GM19463 (cell line): Measurements from ENCODE around the gene ZNF556.
A peak's percentile ranks its signal among the peaks of the same experiment; 100 is the strongest.

ENCODE experiments used
- ATAC-seq: cut with Tn5 transposase; IDR thresholded peaks from one replicate; pipeline ENCODE4 v1.9.1; 2021; ENCODE audit warnings: mild to moderate bottlenecking, moderate library complexity; ENCODE audit not compliant: unreplicated experiment

The ZNF556 gene

DNA sequence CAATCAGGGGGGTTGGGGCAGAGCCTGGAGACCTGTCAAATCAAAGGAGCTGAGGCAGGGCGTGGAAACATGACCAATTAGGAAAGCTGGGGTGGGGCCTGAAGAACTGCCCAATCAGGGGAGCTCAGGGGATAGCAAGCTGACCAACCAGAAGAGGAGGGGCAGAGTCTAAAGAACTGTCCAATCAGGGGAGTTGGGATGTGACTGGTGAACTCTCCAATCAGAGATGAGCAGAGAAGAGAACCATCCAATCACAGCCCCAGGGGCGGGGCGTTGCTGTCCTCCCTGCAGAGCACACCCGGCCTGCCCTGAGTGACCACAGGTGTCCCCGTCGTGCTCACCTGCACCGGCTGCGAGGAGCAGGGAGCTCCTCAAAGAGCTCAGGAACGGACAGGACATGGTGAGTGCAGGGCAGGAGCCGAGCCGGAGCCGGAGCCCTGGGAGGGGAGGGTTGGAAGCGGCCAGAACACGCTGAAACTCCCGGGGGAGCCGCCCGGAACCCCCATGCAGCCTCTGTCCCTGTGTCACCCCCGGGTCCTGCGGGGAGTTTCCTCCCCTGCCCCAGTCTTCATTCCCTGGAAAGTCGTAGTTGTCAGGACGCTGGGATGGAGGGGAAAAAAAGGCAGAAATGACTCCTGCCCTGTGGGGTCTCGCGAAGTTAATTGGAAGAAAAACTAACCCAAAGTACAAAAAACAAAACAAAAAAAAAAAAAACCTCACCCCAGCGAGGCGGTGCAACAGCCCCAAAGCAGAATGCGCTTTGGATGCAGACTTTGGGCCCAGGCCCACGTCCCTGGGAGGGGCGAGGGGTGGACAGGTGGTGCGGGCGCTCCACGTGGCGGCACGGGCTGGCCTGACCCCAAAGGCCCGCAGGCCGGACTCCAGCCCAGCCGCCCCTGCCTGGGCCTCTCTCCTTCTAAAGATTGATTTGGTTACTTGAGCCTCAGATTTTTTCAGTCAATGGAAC, at the start of gene ZNF556:
TSS of gene ZNF556 (plus strand) at position 311 of the 967 bp plus-strand sequence. CDS start at position 398, 87 bp downstream.
- ATAC-seq = no peak

DNA sequence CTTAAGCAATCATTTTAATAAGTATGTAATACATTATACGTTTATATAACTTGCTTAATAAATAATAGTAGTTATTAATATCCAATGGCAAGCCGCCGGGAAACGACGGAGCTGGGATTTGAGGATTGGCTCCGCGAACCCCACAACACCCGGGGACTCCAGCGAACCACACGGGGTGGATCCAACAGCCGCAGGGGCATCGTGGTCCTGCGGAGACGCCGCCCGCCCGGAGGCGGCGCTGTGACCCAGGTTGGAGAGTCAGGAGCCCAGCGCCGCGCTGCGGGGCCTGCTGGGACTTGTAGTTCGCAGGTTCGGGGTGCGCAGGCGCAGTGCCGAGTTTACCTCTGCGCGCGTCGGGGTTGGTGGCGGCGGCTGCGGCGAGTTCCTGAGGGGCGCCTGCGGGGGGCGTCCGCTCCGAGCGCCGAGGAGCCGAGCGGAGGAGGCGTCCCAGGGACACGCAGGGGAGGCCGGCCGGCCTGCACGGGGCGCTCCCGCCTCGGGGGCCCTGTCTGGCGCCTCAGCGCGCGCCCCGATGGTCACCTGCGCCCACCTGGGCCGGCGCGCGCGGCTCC, 47.5 kb upstream of the ZNF556 start, which contains the start of gene ZNF554:
TSS of gene ZNF554 (plus strand) at position 329 of the 572 bp plus-strand sequence. CDS start at position 533, 204 bp downstream.
- ATAC-seq = peak; percentile 86

DNA sequence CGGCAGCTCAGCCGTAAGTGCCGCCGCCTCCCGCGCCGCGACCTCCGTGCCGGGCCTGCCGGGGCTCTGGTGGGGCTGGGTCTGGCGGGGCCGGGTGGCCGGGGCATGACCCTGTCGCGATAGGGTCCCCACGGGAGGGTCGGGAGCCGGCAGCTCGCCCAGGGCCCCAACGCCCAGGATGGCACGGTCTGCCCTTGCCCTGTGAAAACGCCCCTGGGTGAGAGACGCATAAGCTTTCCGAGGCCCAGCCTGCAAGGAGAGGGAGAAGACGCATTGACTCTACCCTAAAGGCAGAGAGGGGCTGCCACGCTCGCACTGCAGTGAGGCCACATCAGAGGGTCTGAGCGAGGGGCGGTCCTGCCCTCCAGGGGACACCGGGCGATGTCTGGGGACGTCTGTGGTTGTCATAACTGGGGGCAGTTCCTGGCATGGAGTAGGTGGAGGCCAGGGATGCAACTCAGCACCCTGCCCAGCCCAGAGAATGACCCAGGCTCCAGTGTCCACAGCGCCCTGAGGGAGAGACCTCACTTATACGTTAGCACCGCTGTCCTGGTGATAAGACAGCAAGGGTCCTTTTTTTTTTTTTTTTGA, 46.9 kb upstream of the ZNF556 start:
- ATAC-seq = no peak

DNA sequence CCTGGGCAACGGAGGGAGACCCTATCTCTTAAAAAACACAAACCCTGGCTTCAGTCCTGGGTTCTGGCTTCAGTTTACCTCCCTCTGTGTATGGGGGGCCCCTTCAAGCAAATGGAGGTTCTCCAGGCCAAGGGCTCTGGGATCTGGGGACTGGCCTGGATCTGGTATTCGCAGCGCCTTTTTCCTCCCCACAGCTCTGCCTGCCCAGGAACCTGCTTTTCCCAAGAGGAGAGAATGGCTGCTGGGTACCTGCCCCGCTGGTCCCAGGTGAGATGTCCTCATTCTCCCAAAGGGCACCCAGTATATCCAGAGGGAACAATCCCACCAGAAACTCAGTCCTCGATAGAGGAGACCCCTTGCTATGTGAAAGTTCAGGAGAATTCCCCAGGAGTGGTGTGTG, 44.3 kb upstream of the ZNF556 start:
- ATAC-seq = no peak

DNA sequence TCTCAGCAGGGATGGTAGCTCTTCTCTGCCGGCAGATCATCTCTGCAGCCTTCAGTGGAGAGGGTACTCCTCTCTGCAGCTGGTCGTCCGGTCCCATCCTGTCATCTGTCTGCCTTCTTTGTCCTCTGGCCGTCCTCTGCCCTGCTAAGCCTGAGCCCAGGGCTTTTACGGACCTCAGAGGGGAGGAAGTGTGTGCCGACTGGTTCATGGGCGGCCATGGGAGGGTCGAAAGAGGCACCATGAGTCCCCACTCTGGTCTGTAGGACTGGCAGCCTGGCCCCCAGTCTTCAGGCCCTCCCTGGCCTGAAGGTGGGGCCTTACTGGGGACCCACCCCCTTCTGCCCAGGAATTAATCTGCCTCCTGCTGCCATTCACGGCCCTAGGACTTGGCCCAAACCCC, 43.5 kb upstream of the ZNF556 start:
- ATAC-seq = no peak

- ATAC-seq = no peak
These were observed 43.0 kb upstream of the ZNF556 start for GRCh38 chr19:2824129-2824528.

DNA sequence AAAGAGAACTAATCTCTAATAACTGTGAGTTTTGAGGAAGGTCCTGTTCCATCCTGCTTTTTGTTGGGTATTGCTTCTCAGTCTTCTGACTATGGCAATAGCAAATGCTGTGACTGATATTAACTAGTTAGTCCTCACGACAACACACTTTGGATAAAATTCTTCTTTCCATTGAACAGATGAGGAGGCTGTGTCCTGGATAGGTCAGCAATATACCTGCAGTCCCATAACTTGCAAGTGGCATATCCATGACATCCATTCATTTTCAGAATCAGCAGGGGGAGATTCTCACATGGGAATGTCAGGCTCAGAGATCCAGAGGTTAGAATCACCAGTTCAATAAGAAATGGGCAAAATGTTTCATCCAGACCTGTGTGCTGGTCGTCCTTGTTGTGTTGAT, 40.1 kb upstream of the ZNF556 start:
- ATAC-seq = no peak

DNA sequence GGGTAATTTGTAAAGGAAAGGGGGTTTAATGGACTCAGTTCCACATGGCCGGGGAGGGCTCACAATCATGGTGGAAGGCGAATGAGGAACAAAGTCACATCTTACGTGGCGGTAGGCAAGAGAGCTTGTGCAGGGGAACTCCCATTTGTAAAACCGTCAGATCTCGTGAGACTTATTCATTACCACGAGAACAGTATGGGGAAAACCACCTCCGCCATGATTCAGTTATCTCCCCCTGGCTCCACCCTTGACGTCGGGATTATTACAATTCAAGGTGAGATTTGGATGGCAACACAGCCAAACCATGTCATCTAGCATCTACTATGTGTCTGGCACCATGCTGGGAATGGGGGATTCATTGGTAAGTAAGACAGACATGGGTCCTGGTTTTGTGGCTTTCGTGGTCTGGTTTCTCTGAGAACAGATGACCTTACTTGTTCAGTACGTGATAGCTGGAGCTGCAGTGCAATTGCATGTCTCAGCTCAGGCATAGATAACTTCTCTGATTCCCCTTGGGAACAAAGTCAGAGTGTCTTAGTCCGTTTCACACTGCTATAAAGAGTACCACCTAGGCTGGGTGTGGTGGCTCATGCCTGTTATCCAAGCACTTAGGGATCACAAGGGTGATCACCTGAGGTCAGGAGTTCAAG, 39.2 kb upstream of the ZNF556 start:
- ATAC-seq = no peak

DNA sequence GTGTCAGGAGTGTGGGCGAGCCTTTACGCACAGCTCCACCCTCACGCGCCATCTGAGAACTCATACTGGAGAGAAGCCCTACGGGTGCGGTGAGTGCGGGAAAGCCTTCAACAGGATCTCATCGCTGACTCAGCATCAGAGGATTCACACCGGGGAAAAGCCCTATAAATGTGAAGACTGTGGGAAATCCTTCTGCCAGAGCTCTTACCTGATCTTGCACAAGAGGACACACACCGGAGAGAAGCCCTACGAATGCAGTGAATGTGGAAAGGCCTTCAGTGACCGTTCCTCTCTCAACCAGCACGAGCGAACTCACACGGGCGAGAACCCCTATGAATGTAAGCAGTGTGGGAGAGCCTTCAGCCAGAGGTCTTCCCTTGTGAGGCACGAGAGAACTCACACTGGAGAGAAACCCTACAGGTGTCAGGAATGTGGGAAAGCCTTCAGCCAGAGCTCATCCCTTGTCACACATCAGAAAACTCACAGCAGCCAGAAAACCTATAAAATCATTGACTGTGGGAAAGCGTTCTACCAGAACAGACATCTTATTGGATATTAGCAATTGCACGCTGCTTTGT, 32.8 kb upstream of the ZNF556 start:
- ATAC-seq = no peak

- ATAC-seq = no peak
These were observed 29.7 kb upstream of the ZNF556 start for GRCh38 chr19:2837430-2837829.

GRCh38 chr19:2840794-2841791, 26.0 kb upstream of the ZNF556 start, which contains the start of gene ZNF555:
Gene ZNF555, plus strand, starts transcription at chr19:2841475. Its CDS starts 98 bp downstream, at chr19:2841573.
- ATAC-seq = peak; percentile 93

DNA sequence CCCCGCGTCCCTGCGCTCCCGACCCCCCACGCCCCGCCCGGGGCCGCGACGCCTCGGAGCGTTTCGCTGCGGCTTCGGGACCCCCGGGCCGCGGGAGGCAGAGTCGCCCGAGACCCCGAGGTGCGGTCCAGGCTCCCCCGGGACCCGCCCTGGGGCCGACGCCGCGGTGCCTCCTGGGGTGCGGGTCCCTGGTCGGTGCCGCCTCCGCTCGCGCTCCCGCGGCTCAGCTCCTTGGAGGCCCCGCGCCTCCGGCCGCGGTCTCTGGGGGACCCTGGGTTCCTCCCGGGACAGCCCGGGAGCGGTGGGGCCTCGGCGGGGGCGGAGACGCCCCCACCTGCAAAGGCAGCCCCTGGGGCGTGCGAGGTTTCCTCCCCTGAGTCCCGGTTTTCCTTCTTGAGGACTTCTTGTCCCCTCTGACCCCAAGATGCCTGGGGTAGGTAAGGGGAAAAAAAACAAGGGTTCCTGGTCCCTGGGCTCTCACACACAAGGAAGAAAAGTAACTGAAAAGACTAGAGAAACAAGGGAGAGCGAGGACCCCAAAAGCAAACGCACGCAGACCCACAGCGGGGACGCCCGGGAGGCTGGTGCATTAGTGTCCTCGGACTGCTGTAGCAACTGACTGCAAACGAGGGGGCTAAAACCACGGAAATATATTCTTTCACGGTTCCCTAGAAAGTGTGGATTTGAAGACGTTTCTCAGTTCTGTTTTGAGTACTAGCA, 25.1 kb upstream of the ZNF556 start:
- no peak for ATAC-seq

DNA sequence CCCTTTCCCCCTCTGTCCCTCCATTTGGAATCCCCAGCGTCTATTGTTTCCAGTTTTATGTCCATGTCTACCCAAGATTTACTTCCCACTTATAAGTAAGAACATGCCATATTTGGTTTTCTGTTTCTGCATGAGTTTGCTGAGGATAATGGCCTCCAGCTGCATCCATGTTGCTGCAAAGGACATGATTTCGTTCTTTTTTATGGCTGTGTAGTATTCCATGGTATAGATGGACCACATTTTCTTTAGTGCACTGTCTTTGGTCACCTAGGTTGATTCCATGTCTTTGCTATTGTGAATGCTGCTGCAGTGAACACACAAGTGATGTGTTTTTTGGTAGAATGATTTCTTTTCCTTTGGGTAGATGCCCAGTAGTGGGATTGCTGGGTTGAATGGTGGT, 22.0 kb upstream of the ZNF556 start:
- ATAC-seq = no peak

DNA sequence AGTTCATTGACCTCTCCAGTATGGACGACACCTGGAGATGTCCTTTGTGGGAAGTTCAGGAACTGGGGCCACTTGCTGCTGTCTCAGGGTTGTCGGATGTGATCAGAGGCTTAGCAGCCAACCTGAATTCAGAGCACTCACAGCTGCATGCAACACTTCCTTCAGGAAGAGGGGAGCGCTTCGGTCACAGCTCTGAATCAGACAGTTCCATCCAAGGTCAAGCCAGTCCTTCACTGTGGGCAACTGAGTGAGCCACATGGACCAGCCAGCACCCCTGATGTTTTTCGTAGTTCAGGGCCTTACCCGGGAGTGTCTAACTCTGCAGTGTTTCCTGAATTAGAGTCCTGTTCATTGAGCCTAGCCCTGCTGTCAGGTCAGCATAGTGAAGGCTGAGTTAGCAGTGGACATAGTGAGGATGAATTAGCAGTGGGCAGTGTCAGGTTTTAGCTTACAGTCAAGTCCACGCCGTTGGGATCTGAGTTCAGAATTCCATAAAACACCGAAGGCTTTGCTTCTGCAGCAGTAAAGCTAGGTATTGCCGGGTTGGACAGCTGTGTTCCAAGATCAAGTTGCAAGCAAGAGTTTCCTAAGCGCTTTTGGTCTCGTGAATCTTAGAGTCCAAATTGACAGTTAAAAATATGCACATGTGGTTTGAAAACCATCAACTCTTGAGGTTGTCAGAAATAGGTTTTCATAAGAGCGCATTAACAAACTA, 20.8 kb upstream of the ZNF556 start:
- ATAC-seq = no peak

- ATAC-seq = no peak
These were observed 19.6 kb upstream of the ZNF556 start for GRCh38 chr19:2847507-2847906.

DNA sequence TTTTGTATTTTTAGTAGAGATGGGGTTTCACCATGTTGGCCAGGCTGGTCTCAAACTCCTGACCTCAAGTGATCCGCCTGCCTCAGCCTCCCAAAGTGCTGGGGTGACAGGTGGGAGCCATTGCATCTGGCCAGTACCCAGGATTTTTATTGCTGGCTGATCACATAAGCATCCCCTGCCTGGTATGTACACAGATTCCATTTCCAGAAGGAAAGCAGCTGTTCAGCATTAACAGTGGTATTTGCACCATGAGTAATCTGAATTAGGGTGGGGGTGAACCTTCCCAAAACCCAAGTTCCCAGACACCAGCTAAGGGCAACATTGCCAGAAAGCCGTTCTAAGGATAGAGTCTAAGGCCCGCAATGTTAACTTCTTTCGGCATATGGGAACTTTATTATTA, 18.5 kb upstream of the ZNF556 start:
- no peak for ATAC-seq

DNA sequence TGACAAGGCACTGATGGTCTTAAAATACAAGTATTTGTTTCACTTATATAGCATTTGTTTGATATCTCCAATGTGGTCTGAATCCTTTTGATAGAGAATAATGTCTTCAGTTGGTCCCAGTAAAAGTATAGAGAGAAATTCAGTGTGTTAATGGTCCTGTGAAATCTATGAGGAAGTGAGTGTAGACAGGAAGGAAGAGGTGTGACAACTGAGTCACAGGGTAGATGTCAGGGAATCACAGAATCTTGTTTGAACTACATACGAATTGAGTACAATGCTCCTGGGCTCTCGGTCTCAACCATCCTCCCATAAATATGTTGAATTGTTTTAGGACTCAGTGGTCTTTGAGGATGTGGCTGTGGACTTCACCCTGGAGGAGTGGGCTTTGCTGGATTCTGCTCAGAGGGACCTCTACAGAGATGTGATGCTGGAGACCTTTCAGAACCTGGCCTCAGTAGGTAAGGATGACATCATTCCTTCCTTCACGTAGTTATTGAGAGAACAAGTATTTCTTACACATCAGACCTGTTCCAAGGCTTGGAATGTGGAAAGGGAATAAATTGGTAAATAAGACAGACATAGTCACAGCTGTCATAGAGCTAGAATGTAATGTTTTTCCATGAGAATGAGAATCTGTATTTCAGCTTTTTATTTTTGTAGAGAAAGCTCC, 16.7 kb upstream of the ZNF556 start:
- no peak for ATAC-seq

DNA sequence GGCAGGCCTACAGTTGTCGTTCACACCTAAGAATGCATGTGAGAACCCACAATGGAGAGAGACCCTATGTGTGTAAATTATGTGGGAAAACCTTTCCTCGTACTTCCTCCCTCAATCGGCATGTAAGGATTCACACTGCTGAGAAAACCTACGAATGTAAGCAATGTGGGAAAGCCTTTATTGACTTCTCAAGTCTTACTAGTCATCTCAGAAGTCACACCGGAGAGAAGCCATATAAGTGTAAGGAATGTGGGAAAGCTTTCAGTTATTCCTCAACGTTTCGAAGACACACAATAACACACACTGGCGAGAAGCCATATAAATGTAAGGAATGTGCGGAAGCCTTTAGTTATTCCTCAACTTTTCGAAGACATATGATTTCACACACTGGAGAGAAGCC, 14.5 kb upstream of the ZNF556 start:
- no peak for ATAC-seq
